ENCODE results near the gene EDAR.

EDAR gene

DNA sequence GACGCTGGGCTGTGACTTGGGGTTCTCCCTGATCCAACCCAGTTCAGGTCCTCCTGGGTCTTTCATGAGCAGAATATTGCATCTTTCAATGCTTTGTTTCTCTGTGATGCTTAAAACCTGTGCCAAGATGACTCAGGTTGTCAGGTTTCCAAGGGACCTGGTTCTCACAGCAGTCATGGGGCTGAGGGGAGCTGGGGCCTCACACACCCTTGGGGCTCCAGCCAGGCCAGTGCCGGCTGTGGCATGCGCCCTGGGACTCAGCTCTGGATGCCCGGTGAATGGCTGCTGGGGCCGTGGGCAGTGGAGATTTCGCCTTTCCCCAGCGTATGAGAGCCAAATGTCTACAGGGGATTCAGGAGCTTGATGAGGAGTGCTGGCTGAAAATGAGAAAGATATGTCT lies 29.6 kb downstream of the EDAR start:
- no peak for DNase-seq (ENCODE audit: low spot score)
- no peak for TF ChIP-seq CTCF (IDR thresholded peaks at IDR 0.05)
- no peak overlapping the region for H3K27ac ChIP-seq

DNA sequence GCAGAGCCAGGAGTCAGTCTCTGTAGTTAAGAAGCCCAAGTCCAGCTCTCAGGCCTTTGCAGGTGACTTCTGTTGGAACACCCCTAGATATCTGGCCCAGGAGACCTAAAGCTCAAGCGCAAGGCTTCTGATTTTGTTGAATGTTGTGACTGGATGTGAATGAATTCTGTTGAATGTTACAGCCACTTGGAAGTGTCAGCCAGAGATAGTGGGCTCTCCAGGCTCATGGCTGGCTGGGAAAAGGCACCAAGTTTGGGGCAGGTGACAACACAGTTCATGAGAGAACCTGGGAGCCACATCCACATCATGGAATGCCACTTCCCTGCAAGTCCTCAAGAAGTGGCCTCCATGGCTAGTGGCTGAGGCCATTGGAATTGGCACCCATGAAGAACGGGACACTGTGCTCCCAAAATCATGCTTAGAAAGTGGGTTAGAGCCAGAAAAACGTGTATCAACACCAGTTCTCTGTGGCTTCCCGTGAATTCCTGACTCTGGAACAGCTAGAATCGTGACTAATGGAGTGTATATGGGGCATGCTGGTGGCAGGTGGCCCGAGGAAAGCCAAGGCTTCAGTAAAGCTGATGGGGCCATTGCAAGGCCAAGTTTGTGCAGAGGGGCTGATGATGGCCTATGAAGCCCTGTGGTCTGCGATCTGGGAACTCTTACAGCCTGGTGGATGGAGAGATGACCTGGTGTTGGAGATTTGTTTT lies 30.2 kb downstream of the EDAR start:
- no peak overlapping the region for H3K4me3 ChIP-seq
- DNase-seq (ENCODE audit: low spot score) = no peak
- TF ChIP-seq CTCF (IDR thresholded peaks at IDR 0.05) = no peak
- no peak overlapping the region for H3K27ac ChIP-seq

More for the DNA sequence above, 29.6 kb downstream of the EDAR start:
- H3K4me3 ChIP-seq = no peak overlapping the region

DNA sequence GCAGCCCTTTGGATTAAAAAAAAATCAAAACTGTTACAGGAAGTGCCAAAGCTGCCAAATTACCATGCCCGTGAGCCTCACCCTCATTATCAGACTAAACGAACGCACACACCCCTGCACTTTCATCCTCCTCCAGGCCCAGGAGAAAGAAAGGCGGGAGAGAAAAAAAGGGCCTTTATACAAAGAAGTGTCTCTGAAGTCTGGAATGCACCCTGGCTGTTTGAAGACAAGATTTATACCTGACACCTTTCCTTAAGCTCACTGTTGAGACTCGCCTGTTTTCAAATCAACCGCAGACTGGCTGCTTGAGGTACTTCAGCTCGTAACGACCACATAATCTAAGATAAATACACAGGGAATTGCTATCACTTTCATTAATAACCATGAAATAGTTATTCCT lies 31.0 kb downstream of the EDAR start:
- no peak for TF ChIP-seq CTCF (IDR thresholded peaks at IDR 0.05)
- no peak overlapping the region for H3K4me3 ChIP-seq
- DNase-seq (ENCODE audit: low spot score) = no peak
- H3K27ac ChIP-seq = no peak overlapping the region

DNA sequence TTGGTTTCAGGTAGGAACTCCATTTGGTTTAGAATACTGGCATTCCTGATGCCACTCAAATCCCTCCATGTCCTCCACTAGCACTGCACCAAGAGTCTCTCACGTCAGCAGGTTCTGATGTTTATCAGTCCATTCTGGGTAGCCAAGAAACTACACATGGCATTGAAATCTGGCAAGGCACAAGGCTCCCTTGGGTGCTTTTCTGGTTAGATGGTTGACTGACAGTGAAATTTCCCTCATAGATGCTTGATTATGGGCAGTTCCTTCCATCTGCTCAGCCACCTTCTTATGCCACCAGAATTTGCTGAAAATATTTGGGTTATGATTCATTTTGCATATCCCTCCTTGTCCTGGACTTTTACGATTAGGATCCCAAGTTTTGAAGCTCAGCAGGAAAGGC lies 32.6 kb downstream of the EDAR start:
- Histone ChIP-seq H3K4me3 (no peak overlapping the region), H3K27ac (no peak overlapping the region)
- no peak for TF ChIP-seq CTCF (IDR thresholded peaks at IDR 0.05)
- DNase-seq (ENCODE audit: low spot score) = no peak

DNA sequence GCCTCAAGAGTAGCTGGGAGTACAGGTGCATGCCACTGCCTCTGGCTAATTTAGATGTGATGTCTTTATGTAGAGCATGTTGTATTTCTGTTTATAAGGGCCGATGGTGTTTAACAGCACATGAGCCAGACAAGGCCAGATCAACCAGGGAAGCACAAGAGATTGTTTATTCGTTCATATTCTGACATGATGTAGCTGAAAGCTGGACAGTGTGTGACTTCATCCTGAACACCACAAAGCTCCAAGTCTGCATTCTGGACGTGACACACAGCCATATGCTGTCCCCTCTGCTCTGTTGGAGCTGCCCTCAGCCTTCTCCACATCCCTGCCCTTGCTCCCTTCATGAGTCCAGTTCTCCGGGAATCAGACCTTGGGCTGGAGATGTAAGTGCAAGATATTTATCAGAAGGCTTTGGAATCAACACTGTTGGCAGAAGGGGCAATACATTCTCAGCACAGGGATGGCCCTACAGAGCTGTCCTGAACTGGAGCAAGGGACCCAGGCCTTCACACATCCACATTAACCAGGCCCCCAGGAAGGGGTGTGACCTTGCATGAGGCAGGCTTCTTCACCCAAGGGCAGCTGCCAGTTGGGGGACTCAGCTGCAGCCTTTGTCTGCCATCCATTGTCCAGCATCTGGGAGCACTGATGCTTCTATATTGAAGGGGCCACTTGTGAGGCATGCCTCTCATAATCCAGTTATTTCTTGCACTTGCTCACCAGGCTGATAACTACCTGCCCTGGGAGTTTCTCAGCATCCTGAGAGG lies 38.5 kb downstream of the EDAR start:
- TF ChIP-seq CTCF (IDR thresholded peaks at IDR 0.05) = no peak
- Histone ChIP-seq H3K4me3 (no peak overlapping the region), H3K27ac (no peak overlapping the region)
- DNase-seq (ENCODE audit: low spot score) = no peak

DNA sequence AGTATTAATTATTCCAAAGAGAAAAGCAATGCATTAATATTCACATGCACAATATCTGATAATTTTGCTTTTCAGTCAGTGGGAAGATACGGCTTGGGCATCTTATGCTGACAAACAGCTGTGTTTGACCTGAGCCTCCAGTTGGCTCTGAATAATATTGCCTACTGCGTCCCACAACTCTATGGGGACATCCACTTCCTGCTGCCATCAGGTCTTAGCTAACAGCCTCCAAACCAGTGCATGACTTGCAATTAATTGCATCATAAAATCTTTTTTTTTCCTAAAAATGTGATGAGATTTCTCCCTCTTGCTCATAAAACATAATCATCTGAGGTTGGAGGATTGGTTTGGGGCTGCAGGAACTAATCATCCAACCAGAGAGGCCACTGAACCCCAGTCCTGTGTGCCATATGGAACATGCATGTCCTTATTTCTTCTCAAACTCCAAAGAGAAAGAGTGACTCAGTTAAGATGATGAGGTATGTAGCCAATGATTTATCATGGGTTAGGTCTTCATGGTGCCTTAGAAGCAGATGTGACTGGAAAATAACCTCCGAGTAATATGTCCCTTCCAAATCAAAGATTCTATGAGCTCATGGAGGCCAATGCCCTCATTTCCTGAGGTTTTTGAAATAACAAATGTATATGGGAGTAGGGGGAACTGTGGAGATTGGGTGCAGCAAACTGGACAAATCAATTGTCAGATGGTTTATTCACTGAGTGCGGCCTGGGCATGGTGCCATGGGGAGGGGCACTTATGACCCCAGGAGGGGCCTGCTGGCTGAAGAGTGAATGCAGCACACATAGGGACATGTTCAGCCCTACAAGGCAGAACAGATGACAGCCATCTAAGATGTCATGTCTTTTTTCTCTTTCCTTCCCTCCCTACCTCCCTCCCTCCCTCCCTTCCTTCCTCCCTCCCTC lies 39.4 kb downstream of the EDAR start:
- Histone ChIP-seq H3K4me3 (no peak overlapping the region), H3K27ac (no peak overlapping the region)
- no peak for TF ChIP-seq CTCF (IDR thresholded peaks at IDR 0.05)
- DNase-seq (ENCODE audit: low spot score) = no peak
